Fibroblast of peridontal ligament (primary cell): ENCODE data around the gene NEUROG1.

Experiments
- DNase-seq: peaks from one replicate; pipeline ENCODE4 v3.0.0-alpha.2; 2010; ENCODE audit errors: extremely low read depth

Gene NEUROG1

DNA sequence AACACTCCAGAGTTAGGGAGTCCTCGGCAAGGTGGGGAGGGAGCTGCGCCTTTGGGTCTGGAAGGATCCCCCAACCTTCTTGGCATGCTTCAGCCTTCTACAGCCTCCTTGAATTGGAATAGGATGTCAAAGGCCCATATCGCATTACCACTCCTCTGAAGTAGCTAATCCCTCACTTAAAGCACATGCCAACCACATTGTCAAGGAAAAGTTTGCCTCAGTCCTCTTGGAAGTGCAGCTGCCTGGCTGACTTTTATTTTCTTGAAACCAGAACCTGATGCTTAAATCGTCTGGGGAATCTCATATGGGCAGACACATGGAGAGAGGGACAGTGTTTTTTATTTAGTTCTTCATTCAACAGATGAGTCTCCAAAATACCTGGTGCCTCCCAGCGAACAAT, 28.6 kb upstream of the NEUROG1 start:
- DNase-seq = no peak

DNA sequence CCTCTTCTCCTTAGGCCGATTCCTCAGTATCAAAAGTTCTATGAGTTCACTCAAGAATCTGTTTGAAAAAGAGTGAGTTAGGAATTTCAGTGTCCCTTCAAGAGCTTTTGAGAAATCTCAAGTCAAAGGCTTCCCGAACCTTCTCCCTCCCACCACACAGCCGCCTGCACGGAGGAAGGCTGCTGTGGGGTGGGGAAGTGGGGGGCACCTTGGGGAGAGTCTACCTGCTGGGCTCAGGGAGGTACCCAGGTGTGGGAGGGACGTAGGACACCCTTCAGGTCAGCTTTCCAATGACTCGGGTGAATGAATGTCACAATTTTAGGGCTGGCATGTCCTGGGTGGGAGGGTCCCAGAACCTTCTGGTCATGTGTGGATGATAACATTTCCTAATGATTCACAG, 25.5 kb upstream of the NEUROG1 start:
- DNase-seq = no peak

DNA sequence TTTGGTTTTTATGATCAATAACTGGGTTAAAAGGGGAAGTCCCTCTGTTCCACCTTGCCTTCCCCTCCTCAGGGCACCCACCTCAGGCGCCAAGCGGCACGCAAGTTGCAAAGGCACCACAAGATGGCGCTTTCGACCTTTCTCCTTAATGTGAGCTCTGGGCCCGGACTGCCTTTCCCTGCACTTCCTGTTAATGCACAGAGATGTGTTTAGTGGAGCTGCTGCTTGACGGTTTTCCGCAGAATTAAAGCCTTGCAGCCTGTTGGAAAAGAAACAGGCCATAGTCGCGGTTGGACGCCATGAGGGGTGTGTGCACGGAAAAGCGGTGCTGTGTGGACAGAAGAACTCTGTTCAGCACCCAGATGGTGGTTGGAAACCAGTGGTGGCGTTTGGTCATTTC, 25.1 kb upstream of the NEUROG1 start:
- DNase-seq = peak; percentile 77

DNA sequence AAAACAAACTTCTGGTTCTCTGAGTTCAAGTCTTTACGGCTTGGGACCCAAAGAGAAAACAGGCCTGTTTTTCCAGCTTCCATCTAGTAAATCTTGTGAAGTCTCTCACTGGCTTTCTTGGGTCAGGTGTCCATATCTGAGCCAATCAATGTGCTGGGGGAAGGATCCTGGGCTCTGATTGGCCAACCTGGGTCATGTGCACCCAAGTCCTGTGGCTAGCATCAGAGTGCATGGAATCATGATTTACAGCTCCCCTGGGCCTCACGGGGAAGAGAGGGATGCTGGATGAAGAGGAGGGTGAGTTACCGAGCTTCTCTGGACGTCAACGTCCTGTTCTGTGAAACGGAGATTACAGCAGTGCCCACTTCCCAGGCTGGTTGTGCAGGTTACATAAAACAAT, 23.6 kb upstream of the NEUROG1 start:
- DNase-seq = no peak

DNA sequence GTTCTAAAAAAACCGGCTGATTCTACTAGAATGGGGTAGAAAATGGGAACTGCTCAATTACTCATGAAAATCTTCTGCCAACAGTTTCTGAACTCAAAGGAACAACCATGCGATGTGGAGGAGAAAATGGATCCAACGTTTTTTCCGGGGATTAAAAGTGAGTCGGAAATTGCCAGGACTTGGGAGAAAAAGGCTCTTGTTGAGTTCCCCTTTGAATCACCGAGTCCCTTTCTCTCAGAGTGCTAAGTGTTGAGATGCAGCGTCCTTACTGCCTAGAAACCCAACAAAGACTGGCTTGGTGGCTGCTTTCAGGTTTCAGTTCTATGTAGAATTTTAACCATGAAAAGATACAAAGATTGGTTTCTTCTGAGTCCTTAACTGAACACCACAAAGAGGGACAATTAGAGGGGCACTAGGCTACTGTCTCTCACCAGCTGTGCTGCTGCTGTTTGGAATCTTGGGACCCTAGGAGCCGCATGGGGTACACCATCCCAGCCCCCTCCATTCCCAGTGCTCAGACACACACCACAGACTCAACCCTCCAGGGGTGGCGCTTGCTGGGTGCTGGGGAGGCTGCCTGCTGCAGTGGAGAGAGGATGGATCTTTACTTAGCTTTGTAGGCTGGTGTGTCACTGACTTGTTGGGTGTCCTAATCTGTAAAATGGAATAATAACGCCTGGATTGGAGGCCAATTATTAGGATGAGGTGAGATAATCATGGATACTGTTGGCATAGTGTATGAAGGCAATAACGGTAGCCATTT, 21.5 kb upstream of the NEUROG1 start:
- DNase-seq = no peak

DNA sequence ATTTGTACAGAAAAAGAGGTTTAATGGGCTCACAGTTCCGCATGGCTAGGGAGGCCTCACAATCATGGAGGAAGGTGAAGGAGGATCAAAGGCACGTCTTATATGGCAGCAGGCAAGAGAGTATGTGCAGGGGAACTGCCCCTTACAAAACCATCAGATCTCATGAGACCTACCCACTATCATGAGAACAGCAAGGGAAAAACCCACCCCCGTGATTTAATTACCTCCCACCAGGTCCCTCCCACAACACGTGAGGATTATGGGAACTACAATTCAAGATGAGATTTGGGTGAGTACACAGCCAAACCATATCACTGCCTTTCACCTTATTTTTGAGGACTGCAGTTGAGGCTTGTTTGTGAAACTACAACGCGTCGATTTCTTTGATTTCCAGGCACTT, 20.9 kb upstream of the NEUROG1 start:
- DNase-seq = no peak

DNA sequence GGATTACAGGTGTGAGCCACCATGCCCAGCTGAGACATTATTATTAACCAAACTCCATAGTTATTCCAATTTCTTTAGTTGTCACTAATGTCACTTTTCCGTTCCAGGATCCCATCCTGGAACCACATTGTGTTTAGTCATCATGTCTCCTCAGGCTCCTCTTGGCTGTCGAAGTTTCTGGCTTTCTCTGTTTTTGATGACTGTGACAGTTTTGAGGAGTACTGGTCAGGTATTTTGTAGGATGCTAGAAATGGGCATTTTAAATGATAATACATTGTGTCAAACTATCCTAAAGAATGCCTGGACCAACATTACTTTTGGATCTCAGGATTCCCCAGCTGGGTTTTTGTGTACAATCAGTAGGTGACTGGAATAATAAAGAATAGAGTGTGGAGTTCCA, 19.8 kb upstream of the NEUROG1 start:
- DNase-seq = no peak

DNA sequence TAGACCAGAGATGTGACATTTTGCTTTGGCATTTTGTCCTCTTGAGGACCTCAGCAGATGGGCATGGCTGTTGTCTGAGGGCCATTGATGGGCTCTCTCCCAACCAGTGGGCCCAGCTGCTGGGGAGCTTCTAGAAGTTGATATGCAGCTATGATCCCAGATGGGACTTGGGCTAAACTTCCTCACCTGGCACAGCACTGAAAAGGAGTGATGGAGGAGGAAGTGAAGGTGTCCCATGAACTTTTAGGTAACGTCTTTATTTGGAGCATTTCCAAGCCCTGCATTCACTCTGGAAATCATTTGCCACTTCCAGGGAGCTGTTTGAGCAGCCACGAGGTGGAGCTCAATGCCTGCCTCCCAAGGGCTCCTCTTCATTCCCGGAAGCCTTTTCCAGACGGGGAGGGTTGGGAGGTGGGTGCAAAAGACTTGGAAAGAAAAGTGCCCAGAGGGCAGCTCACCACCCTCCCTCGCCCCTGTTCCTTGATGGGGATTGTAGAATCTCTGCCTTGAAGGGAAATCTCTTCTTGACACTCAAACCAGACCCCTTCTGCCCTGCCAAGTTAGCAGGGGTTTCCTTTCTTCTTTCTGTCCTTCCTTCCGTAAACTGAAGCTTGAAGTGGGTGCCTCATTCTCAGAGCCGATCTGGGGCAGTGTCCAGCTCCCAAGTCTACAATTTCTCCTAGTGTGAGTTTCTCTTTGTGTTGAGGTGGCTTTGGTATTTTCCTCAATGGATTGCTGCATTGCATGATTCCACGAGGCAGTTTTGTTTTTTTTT, 18.1 kb upstream of the NEUROG1 start:
- no peak for DNase-seq

DNA sequence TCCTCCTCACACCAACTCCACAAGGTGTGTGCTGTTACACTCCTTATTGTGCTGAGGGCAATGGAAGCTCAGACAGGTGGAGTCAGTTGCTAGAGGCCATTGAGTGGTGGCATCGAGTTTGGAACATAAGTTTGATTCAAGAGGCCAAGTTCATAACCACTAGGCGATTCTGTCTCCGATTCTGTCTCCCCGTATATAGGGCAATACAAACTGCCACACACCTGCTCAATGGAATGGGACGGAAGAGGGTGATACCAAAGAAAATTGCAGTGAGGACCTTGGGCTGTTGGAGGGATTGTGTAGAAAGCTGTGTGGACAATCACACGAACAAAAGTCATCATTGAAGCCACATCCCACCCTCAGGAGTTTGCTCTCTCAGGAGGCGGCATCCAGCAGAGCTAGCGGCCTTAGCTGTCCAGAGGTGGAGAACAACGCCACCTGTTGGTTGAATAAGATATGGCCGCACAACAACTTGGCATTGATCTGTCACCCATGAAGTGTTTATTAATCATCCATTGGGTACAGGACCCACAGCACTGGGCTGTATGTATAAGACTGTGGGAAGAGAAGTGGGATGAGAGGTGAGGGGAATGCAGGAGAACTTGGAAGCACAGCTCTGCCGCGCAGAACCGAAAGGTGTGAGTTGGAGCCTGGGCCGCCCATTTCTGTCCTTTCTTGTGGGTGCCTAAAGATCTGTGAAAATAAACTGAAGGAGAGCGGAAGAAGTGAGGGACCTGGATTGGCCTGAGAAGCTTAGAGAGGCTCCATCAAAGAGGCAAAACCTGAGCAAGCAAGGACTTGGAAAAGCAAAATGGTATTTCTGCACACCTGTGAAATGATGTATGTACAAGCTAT, 16.1 kb upstream of the NEUROG1 start:
- peak; percentile 84 for DNase-seq

DNA sequence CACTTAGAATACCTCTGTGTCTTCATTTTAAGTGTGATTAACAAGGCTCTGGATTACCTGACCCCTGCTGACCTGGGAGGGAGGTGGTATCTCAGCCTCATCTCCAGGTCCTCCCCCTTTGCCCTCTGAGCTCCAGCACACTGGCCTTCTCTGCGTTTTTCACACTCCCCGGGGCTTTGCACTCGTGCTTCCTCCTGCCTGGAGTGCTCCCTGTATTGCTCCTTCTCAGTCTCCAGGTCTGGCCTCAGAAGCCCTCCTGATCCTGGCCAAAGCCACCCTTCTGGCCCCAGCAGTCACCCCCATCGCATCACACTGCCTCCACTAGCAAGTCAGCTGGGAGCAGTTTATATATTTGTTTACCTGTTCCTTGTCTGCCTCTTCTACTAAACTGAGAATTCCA, 13.6 kb upstream of the NEUROG1 start:
- DNase-seq = no peak

DNA sequence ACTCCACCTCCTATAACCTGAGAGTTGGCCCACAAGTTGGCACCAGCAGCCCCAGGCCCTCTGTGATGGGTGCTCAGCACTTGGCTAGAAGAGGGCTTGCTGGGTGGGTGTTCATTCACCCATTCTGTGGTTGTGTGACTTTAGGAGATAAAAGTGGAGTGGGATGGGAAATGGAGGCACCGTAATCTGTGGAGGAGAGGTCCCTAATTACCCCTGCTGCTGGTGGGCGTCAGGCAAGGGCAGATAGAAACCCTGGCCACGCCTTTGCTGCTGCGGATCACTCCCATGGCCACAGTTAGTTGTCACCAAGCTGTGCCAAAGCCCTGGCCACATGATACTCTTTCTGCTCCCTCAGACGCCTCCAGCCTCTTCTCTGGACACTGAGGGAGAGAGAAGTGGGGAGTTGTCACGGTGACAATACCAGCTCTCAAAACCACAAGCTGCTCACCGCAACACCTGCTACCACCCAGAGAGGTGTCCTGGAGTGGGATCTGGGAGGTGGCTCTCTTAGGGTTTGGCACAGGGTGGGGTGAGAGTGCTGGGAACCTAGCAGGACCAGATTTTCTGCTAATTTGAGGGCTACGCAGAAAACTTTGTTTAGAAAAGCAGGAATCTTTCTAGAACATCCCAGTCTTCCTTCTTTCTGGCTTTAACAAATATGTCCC, 12.0 kb upstream of the NEUROG1 start:
- DNase-seq = no peak

DNA sequence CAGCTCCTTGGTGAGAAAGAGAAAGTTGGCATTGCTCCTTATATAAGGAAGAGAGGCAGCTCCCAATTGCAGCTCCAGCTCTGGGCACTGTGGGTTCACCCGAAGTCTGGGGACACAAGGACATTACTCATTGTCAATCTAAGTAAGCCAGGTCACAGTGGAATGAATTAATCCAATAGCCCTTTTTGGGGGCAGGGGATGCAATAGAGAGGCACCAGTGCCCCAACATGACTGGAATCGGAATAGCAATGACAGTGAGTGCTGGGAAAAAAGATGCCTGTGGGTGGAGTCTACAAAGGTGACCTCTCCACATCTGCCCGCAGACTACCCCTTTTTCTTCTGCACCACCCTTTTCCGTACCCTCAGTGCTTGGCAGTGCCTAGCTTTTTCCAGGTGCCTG, 11.1 kb upstream of the NEUROG1 start:
- no peak for DNase-seq

DNA sequence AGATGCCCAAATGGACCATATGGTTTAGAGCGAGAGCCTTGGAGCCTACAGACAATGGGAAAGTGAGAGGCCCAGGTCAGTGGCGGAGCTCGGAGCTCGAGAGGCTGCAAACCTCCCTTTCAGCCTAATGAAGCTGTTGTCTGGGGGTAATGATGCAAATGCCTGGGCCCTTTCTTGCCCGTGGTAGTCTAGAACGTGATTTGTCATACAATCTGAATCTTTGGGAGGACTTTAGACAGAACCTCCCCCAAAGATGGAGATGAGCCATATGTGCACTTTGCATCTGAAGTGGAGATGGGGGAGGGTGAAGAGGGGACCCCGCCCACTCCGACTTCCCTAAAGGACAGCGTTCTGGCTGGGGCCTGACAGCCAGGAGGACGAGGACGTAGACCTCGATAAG, 10.3 kb upstream of the NEUROG1 start:
- no peak for DNase-seq

DNA sequence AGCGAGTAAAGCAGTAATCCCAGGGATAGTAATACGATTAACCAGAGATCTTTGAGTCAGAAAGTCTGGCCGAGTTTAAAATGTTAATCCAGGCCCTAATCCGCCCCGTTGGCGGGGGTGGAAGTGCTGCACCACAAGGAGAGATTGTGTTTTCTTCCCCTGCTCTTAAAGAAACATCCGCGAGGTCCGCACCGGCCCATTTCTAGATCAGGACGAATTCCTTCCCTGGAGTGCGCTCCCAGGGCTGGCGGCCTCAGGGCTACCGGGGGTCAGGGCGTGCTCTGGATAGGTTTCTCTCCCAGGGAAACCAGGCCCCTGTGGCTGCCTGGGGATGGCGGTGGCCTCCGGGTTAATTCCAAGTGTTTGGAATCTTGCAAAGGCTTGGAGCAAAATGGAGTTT, 9.3 kb upstream of the NEUROG1 start:
- DNase-seq = no peak

DNA sequence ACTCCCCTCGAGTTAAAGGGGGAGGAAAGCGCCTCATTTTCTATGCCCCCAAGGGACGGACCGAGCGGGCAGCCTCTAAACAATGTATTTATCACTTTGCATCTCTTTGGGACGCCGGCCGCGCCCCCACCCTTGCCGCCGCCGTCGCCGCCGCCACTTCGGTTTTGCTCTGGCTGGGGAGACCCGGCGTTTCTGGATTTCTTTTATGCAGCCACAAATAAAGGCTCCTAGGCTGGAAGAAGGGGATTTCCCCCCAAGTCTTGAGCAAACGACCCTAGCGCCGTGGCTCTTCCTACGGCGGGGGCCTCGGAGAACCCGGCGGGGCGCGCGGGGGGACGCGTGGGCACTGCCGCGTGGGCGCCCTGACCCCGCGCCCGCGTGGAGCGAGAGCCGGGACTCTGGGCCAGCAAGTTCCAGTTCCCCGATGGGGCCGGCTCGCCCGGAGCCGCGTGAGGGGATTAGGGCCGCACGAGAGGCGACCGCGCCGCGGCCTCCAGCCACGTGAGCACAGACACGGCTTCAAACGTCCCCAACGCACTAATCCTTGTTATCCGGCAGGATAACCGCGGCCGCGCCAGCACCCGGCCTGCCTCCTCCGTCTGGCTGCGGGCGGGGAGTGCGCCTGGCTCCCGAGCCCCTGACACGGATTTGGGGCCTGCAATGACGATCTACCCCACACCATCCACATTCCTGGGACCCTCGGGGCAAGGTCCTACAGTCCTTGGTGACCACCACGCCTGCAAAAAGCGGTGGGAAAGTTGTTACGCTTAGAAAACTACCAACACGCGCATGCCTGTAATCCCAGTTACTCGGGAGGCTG, 7.9 kb upstream of the NEUROG1 start:
- DNase-seq = no peak

DNA sequence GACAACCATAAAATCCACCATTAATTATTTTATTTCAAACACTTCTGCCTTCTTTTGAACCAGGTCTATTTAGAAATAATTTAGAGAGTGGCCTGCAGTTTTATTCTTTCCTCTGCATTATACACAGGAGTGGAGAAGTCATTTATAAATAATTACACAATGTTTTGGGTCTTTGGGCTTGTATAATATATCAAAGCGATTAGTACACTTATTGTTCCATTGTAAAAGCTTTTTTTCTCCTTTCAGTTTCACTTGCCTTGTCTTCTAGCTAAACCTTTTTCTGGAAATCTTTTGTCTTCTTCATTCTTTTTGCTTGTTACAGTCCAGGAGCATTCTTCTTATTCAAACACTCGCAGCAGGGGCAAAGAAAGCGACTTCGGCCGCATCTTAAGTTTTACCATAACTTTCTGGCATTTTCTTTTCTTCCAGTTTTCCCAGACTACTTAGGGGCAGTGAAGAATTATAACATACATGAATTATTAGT, 7.3 kb upstream of the NEUROG1 start:
- no peak for DNase-seq

DNA sequence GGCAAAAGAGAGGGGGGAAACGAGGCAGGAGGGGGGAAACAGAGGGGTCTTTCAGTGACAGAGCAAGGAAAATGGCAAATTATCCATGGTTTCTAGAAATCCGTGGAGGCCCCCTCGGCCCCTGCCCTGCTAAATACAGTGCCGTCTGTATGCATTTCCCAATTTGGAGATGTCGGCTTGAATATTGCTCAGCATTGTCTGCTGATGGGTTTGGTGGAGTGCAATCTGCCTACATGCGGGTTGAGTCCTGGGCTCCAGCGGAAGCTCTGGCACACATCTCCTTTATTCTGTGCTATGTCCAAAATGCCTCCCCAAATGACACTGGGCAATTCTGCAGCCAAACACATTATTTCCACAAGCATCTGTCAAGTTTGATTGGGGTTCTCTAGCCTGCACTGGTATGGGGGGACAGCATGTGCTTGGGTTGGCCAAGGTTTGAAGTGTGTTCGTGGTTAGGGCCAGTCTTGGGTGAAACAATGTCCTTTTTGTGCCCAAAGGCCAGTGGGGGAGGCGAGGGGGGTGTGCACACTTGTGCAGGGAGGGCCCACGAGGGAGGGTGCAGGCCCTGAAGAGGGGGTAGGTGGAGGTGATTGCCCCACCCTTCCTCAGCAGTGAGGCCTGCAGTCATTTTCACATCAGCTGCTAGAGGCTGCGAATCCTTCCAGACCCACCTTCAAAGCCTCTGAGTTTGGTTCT, 6.2 kb upstream of the NEUROG1 start:
- DNase-seq = no peak

DNA sequence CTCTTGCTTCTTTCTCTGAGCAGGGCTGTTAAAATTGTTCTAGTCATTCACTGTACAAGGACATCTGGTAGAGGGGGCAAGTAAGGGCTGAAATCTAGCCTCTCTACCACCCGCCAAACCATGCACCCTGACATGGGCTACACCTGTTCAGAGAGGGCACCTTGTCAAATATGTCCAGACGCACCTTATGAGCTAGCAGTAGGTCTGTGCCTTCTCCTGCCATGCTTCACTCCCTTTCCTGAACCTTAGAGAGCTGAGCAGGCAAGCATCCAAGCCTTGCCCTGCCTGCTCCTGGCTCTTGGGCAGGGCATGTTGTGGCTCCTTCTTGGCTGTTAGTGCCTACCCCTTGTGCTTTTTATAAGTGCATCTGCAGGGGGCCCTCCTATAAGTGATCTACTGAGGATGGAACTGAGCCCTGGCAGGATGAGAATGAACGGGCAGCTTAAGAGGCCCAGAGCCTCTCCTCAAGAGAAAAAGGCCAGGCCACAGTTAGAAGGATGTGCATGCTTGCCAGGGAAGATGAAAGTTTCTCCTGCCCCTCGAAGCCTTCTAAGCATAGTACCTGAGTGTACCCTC, 3.8 kb upstream of the NEUROG1 start:
- DNase-seq = no peak

DNA sequence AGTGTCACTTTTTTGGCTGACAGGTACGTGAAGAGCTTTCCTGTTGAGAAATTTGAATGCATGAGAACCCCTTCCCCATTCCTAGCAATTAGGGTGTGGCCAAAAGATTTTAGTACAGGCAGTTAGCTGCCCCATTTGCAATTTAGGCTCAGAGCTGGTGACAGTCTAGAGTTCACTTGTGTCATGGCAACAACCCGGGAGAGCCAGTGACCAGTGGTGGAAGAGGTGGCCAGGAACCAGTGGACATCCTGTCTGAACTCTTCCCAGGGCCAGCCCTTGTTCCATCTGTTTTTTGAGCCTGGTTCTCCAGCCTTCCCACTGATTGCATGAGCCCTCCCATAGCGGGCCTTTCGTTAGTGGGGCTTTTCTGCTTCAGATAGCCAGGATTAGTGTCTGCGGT, 2.5 kb upstream of the NEUROG1 start:
- no peak for DNase-seq

DNA sequence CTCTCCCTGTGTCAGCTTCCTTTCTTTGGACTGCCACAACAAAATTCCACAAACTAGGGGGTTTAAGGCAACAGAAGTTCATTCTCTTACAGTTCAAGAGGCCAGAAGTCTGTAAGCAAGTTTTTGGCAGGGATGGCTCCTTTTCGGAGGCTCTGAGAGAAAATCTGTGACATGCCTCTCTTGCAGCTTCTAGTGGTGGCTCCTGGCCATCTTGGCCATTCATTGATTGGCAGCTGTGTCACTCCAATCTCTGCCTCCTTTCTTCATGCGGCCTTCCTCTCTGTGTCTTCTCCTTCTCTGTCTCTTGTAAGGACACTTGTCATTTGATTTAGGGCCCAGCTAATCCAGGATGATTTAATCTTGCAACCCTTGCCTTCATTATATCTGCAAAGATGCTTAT, 2.0 kb upstream of the NEUROG1 start:
- DNase-seq = no peak
